ENCODE data around the gene HEPHL1.

HEPHL1 gene

DNA sequence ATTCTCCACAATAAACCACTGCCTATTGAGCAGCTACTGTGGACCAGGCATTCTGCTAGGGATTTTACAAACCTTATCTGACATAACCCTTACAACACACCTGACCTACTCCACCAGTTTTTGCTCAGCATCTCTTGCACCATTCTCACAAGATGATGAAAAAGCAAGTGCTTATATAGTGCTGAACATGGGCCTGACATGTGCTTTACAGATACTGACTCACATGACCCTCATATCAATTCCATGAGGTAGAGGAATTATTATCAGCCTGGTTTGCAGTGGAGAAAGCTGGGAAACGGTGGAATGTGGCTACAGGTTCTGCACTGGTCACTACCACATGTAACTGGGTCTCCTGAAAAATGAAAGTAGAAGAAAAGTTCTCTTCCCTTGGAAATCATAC is 69.9 kb downstream of the HEPHL1 start:
- Histone ChIP-seq H3K9ac (ENCODE audit: low read length) (no peak overlapping the region), H3K4me3 (ENCODE audit: low read length) (no peak overlapping the region), H3K79me2 (ENCODE audit: low read length) (no peaks in the 10 kb centered on the region), H3K4me1 (ENCODE audit: low read length) (no peaks in the 10 kb centered on the region), H3K9me3 (replicated peaks; ENCODE audit: insufficient read depth, low read length) (no peaks in the 10 kb centered on the region), H2AFZ (ENCODE audit: low read length) (no peak overlapping the region), H3F3A (ENCODE audit: insufficient read depth, low read length) (no peaks in the 10 kb centered on the region), H3K36me3 (replicated peaks; ENCODE audit: insufficient read depth, low read length) (no peaks in the 10 kb centered on the region), H3K9me2 (replicated peaks; ENCODE audit: insufficient read depth, low read length) (no peaks in the 10 kb centered on the region), H3K27ac (ENCODE audit: low read length) (no peak overlapping the region), H3K27me3 (replicated peaks; ENCODE audit: insufficient read depth, low read length) (no peaks in the 10 kb centered on the region), H3K4me2 (ENCODE audit: low read depth, low read length) (no peak overlapping the region), H4K20me1 (ENCODE audit: insufficient read depth, low read length) (no peaks in the 10 kb centered on the region)
- DNase-seq, result no peak
- TF ChIP-seq CTCF (IDR thresholded peaks at IDR 0.05; ENCODE audit: low read length), result no peak
- no peak for TF ChIP-seq EZH2phosphoT487 (IDR thresholded peaks at IDR 0.05; ENCODE audit: low read length)
- no peak for TF ChIP-seq EZH2 (optimal IDR thresholded peaks at IDR 0.05; ENCODE audit: low read depth, low read length)

DNA sequence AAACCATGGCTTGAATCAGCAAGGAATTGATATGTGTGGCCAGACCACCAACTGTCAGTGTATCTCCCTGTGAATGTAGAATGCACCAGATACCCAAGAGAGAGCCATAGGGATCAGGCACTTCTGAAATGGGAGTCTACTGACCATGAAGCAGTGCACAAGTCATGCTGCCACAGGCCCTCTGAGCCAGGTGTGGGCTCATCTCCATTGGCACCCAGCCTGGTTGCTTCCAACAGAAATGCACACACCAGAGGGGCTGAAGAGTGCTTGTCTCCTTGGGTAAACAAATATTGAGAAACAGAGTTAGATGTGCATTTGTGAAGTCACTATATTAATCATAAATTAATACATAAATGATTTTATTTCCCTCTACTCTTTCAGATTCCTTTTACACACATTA is 79.1 kb downstream of the HEPHL1 start:
- Histone ChIP-seq H3F3A (ENCODE audit: insufficient read depth, low read length) (no peaks in the 10 kb centered on the region), H4K20me1 (ENCODE audit: insufficient read depth, low read length) (no peaks in the 10 kb centered on the region), H3K36me3 (replicated peaks; ENCODE audit: insufficient read depth, low read length) (no peaks in the 10 kb centered on the region), H3K9me3 (replicated peaks; ENCODE audit: insufficient read depth, low read length) (no peaks in the 10 kb centered on the region), H3K79me2 (ENCODE audit: low read length) (no peaks in the 10 kb centered on the region), H3K9ac (ENCODE audit: low read length) (no peak overlapping the region), H3K4me2 (ENCODE audit: low read depth, low read length) (no peak overlapping the region), H3K4me3 (ENCODE audit: low read length) (no peak overlapping the region), H2AFZ (ENCODE audit: low read length) (no peak overlapping the region), H3K27me3 (replicated peaks; ENCODE audit: insufficient read depth, low read length) (no peaks in the 10 kb centered on the region), H3K27ac (ENCODE audit: low read length) (no peak overlapping the region), H3K9me2 (replicated peaks; ENCODE audit: insufficient read depth, low read length) (no peaks in the 10 kb centered on the region), H3K4me1 (ENCODE audit: low read length) (no peaks in the 10 kb centered on the region)
- no peak for DNase-seq
- TF ChIP-seq CTCF (IDR thresholded peaks at IDR 0.05; ENCODE audit: low read length), result no peak
- TF ChIP-seq EZH2phosphoT487 (IDR thresholded peaks at IDR 0.05; ENCODE audit: low read length), result no peak
- TF ChIP-seq EZH2 (optimal IDR thresholded peaks at IDR 0.05; ENCODE audit: low read depth, low read length), result no peak

- Histone ChIP-seq H3K27ac (ENCODE audit: low read length) (no peak overlapping the region), H3K36me3 (replicated peaks; ENCODE audit: insufficient read depth, low read length) (no peaks in the 10 kb centered on the region), H3F3A (ENCODE audit: insufficient read depth, low read length) (no peaks in the 10 kb centered on the region), H2AFZ (ENCODE audit: low read length) (no peak overlapping the region), H3K27me3 (replicated peaks; ENCODE audit: insufficient read depth, low read length) (no peaks in the 10 kb centered on the region), H3K9me3 (replicated peaks; ENCODE audit: insufficient read depth, low read length) (no peaks in the 10 kb centered on the region), H3K9ac (ENCODE audit: low read length) (no peak overlapping the region), H3K79me2 (ENCODE audit: low read length) (no peaks in the 10 kb centered on the region), H4K20me1 (ENCODE audit: insufficient read depth, low read length) (no peaks in the 10 kb centered on the region), H3K4me2 (ENCODE audit: low read depth, low read length) (no peak overlapping the region), H3K4me1 (ENCODE audit: low read length) (no peaks in the 10 kb centered on the region), H3K4me3 (ENCODE audit: low read length) (no peak overlapping the region), H3K9me2 (replicated peaks; ENCODE audit: insufficient read depth, low read length) (no peaks in the 10 kb centered on the region)
- no peak for DNase-seq
- TF ChIP-seq EZH2phosphoT487 (IDR thresholded peaks at IDR 0.05; ENCODE audit: low read length) (no peak), EZH2 (optimal IDR thresholded peaks at IDR 0.05; ENCODE audit: low read depth, low read length) (no peak), CTCF (IDR thresholded peaks at IDR 0.05; ENCODE audit: low read length) (no peak)
These were observed 82.3 kb downstream of the HEPHL1 start for GRCh38 chr11:94103471-94103870.
